ENCODE results near the gene EFNA1.
"Not testable (repeated sequence)": the region's sequence is repeated elsewhere in the genome, so short reads cannot be mapped to it uniquely, and the experiment has no call there.

Gene EFNA1

DNA sequence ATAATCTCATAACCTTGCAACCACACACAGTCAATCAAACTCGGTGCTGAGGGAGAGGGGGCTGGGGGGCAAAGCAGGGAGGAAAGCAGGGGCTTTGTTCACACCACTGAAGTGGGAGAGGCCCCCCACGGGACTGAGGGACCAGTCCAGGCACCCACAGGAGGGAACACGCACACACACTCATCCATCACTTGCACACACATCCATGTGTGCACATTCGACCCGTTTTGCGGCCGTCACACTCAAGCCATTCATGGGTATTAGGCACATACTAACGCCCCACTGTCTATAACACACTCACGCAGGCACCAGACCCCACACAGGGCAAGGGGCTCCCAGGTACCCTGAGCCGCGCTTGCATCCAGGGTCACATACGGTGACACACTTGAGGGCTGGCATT, 35.0 kb upstream of the EFNA1 start:
- no peak for DNase-seq (ENCODE audit: low read depth)

DNA sequence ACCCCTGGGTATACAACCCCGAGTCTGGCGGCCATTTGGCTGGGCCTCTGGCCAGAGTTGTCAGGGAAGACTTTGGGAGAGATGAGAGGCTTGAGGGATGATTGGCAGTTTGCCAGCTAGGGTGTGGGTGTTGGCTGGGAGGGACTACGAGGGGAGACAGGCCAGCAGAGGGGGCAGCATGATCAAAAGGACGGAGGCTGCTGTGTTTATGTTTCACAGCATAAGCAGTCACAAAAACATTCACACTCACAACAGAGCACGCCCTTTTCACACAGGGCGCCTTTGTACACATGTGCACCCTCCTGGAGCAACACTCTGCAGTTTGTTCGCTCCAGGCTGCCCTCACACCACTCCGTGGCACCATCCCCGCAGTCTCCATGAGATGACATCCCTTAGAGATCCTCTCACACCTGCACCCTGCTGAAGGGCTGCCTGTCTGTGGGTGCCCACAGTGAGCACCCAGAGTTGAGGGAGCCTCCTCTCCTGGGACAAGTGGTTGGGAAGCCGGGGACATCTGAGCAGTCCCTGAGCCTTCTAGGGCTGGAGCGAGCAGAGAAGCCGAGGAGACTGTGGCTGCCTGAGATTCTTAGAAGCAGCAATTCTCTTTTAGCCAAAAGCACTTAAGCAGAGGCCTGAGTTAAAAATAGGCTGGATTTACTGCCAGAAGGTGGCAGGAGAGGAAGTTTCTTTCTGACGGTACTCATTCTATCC, 33.6 kb upstream of the EFNA1 start:
- no peak for DNase-seq (ENCODE audit: low read depth)

DNA sequence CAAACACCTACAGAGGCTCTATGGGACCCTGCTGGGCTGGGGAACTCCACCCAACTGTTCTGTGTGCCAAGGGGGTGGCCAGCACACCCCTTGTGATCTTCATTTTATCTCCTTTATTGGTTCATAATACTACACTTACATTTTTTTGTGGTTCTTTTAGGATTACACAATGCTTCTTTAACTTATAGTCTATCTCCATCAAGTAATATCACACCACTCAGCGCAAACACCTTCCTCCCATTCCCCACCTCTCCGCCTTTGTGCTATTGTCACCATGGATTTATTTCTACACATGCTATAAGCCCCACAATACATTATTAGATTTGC, 33.1 kb upstream of the EFNA1 start:
- no peak for DNase-seq (ENCODE audit: low read depth)

DNA sequence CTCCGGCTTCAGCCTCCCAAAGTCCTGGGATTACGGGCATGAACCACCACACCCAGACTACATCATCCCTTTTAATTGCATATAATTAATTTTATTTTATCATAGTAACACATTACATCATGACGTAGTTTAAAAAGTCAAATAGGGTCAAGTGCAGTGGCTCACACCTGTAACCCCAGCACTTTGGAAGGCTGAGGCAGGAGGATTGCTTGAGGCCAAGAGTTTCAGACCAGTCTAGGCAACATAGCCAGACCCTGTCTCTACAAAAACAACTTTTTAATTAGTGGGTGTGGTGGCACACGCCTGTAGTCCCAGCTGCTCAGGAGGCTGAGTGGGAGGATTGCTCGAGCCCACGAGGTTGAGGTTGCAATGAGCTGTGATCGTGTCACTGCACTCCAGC, 28.3 kb upstream of the EFNA1 start:
- no peak for DNase-seq (ENCODE audit: low read depth)

DNA sequence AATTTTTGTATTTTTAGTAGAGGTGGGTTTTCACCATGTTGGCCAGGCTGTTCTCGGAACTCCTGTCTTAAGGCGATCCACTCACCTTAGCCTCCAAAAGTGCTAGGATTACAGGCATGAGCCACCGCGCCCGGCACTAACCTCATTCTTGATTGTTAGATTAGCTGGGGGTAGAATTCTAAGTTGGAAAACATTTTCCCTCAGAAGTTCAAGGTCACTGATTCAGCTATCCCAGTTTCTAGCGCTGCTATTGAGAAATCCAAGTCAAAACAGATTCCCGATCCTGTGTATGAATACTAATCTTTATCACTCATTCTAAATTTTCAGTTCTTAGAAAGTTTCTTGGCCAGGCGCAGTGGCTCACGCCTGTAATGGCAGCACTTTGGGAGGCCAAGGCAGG, 24.4 kb upstream of the EFNA1 start:
- no peak for DNase-seq (ENCODE audit: low read depth)

DNA sequence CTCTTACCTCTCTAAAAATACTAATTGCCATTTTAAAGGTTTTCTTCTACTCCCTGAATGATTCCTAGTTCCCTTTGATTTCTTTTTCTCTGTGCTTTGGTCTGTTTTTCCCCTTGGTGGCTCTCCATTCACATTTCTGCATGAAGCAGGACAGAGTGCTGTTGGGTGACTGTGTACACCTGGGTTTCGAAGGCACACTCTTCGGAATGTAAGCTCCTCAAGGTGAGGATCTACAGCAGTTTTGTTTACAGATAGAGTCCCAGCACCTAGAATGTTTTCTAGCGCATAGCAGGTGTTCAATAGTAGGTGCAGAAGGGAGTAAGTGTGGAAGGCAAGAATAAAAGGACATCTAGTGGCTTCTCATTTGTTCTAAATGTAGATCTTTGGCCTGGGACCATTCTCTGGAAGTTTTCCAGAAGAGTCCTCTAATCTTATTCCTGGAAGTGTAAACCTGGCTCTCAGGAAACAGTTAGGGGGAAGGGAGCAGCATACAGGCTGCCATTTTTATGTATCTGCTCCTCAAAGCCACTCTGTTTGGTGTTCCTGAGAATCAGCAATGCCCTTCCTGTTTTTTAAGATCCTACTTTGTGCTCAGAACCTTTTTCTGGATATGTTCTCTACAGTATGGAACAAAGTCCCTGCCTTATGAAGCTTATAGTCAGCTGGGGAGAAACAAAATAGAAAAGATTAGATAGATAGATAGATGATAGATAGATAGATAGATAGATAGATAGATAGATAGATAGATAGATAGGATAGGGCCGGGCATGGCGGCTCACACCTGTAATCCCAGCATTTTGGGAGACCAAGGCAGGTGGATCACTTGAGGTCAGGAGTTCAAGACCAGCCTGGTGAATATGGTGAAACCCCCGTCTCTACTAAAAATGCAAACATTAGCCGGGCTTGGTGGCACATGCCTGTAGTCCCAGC, 22.8 kb upstream of the EFNA1 start:
- no peak for DNase-seq (ENCODE audit: low read depth)

DNA sequence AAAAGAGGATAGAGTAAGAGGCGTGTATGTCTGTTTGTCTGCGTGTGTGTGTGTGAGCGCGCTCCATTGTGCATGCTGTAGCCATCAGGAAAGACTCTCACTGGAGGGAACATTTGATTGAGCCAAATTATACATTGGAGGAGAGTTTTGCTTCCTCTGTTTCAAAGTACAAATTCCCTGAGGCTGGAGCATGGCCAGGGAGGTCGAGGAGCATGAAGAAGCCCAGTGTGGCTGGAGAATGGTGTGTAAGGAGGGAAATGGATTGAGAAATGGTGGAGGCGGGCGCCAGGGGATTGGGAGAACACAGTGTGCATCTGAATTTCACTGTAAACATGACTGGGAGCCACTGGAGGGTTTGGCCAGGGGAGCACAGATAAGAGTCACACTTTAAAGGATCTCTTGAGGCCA, 22.1 kb upstream of the EFNA1 start:
- no peak for DNase-seq (ENCODE audit: low read depth)

DNA sequence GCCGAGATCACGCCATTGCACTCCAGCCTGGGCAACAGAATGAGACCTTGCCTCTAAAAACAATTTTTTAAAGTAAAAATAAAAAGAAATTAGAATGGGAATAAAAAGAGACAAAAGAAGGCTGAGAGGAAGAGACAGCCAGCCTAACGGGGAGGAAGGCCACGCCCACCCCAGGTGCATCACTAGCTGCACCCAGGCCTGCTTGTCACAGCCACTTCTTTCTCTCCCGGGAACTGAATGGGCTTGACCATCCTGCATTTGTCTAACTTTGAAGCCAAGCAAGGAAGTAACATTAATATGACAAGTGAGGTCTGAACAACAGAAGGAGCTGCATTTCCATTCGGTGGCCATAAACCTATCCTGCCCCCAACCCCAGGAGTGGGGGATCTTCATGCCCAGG, 20.8 kb upstream of the EFNA1 start:
- DNase-seq (ENCODE audit: low read depth): no peak

DNA sequence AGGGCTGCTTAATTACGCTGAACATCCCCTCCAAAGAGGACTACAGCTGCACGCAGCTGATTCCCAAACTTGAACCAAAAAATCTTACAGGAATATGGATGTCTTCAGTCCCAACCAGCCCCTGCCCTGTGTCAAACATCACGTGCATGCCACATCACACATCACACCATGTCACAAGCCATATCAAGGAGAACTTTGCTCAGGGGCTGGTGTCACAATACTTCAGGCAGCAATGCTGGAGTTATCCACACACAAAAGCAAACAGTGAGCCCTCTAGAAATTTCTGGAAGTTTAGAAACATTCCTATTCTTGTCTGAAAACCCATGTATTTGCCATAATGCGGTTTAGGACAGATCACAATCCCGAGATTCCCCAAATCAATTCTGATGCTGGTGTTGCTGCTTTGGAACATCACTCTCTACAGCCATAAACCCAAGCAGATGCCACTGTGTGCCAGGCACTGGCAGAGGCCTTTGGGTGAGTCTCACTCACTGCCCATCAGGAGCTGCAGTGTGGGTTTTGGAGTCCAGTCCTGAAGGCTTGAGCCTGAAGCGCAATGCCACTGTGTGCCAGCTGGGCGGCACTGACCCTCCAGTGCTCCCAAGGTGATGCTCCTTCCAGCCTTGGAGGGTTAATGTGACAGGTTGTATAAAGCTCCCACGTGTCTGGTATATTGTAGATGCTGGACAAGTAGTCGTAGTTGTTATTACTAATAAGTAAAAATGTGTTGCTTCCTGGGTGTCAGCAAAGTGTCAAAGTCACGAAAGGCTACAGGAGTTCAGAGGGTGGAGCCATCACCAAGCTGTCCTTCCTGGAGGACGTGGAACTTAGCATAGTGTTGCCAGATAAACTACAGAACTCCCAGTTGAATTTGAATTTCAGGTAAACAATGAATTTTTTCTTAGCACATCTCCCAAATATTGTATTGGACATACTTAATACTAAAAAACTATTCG, 20.1 kb upstream of the EFNA1 start:
- DNase-seq (ENCODE audit: low read depth): no peak

DNA sequence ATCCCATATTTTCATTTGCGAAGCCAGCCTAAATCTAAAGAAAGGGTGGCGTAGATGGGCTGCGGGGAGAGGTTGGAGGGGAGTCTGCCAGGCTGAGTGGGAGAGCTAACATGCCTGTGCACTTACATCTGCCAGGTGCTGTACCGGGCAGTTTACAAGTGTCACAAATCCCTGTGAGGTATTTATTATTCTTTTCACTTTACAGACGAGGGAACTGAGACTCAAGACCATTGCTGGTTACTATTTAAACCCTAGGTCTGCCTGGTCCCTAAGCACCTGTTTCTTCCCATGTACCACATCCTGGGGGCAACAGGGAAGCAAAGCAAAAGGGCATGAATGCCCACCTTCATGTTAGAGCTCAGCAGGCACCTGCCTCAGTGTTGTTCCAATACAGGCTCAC, 19.4 kb upstream of the EFNA1 start:
- no peak for DNase-seq (ENCODE audit: low read depth)

DNA sequence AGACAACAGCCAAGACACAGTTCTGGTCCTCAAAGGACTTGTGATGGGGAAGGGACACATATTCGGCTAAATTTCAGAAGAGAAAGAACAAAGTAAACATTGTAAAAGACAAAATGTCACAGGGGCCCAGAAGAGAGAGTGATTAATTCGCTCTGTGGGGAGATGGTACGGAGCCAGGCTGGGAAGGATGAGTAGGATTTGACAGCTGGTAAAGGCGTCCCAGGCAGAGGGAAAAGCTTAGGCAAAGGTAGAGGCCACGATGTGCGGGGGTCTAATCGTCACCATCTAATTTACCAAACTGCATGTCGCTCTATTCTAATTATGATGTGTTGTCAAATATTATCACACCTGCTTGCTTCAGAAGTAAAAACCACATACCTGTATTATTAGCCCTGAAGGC, 17.3 kb upstream of the EFNA1 start:
- DNase-seq (ENCODE audit: low read depth): no peak

DNA sequence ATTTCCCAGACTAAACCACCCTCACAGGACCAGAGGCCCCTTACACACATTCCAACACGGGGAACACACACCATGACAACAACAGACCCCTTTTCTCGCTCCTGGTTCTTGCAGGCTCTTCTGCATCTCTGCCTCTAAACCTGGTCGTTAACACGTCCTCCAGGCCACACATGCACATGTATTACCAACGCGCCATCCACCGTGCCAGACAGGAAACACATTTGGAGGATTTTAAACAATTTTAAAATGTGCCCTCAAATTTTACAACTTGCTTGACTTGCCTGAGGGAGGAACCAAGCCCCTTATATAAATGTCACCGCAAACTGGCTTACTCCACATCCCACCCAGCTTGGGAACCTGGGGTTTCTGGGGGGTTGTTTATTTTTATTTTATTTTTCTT, 16.9 kb upstream of the EFNA1 start:
- DNase-seq (ENCODE audit: low read depth): no peak

DNA sequence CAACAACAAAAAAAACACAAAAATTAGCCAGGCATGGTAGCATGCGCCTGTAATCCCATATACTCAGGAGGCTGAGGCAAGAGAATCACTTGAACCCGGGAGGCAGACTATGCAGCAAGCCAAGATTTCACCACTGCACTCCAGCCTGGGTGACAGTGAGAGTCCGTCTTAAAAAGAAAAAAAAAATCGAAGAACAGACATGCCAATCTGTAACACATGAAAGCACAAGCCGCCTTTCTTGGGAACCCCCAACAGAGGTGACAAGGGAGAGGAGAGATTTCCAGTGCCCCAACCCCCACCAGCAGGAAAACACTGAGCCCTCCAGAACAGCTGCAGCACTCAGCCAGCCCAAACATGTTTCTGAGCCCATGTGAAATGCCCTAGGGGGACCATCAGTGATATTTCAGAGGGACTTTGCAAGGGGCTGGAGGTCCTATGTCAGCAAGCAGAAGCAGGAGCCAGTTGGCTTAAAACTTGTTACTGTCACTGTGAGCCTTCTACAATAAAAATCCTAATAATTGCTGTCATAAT, 14.2 kb upstream of the EFNA1 start:
- DNase-seq (ENCODE audit: low read depth): no peak

DNA sequence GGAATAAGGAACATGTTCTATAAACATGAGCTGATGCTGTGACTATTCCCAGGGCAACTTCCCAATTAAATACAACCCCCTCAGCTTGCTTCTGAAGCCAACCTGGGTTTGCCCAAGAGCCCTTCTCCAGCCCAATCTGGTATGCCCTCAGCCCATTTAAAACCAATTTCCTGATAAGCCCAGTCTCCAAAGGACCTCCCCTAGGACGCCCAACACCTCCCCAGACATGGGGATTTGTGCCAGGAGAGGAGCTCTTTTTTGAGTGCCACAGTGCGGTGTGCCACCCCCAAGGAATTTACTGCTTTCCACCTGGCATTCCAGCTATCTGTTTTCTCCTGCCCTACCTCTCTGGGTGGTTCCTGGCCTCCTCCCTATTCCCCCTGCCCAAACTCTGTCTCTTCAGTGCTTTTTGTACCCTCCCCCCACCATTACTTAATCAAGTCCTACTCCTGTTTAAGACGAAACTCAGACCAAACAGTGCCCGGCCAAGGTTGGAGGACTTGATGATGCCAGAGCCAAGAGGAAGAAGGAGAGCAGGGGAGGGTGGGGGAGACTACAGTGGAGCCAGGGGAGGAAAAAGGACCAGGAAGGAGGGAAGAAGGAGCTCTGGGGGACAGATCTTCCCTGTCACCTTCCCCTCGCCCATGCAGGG, 11.4 kb upstream of the EFNA1 start:
- no peak for DNase-seq (ENCODE audit: low read depth)

DNA sequence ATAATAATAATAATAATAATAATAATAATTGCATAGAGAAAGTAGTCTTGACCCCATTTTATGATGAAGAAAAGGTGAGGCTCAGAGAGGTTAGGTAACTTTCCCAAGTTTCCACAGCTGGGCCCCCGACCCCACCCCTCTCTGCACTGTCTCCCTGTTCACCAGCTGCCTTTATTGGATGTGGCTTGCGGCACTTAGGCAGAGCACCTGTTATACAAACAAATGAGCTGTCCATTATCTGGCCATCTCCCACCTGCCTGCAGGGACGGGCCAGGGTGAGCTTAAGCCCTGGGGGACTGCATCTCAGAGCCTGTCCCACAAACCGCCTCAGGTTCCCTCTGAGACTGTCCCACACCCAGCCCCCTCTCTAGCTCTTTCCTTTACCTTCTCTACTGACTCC, 10.1 kb upstream of the EFNA1 start:
- no peak for DNase-seq (ENCODE audit: low read depth)

DNA sequence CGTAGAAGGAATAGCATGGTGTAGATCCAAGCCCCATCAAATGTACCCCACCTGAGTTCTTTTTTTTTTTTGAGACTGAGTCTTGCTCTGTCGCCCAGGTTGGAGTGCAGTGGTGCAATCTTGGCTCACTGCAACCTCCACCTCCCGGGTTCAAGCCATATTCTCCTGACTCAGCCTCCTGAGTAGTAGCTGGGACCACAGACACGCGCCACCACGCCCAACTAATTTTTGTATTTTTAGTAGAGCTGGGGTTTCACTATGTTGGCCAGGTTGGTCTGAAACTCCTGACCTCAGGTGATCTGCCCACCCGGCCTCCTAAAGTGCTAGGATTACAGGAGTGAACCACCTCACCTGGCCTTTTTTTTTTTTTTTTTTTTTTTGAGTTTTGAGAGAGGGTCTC, 9.6 kb upstream of the EFNA1 start:
- not testable (repeated sequence) for DNase-seq (ENCODE audit: low read depth)

DNA sequence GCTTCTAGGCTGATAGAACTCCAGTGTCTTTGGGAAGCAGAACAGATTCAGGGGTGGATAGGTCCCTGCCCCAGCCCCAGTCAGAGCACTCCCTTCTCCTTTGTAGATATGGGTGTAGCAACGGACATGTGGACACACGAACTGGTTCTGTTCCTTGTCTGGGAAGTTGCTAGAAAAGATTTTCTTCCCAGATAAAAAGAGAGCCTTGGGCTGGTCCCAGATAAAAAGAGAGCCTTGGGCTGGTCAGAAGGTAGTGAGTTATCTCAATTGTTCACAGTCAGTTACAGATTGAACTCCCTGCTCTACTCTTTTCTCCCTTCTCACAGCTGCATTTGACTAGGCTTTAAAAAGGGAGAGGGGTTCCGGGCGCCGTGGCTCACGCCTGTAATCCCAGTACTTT, 7.4 kb upstream of the EFNA1 start:
- DNase-seq (ENCODE audit: low read depth): no peak

DNA sequence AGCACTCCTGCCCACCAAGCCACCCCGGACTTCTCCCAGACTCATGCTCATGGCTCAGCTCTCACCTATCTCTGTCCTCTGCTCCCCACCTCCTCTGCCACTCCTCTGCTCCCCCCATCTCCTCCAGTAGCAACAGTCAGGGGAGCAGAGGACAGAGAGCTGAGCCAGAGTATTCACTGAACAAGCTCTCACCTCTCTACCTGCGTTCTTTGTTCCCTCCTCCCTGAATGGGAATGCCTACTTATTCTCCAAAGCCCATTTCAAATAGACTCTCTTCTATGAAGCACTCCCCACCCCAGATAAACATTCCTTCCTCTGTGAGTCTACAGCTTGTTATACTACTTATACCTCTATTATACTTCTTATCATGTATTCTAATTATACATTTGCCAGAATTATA, 6.4 kb upstream of the EFNA1 start:
- DNase-seq (ENCODE audit: low read depth): no peak

DNA sequence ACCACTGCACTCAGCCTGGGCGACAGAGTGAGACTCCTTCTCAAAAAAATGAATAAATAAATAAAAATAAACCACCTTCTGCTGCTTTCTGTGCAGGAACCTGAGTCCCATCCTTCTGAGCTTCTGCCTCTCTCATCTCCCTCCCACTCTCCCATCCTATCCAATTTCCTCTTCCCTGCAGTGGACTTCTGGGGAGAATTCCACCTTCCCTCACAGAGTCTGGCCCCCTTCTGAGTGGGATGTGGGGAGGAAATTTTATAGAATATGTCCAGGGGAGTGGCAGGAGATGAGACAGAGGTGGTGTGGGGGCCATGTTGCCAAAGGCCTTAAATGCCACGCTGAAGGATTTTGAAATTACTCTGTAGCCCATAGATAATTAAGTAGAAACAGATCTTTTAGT, 5.4 kb upstream of the EFNA1 start:
- no peak for DNase-seq (ENCODE audit: low read depth)

DNA sequence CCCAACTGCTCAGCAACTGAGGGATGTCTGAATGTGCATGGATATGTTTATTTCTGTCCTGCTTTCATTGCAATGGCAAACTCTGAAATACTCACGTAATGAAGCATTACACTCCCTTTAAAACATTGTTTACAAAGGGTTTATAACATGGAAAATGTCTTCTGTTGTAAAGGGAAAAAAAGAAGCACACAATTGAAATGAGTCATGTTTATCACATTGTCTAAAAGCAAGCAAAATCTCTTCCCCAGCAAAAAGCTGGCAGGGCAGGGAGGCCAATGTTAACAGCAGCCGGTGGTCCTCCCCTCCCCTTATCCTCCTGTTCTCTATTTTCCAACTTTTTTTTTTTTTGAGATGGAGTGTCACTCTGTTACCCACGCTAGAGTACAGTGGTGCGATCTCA, 3.9 kb upstream of the EFNA1 start:
- no peak for DNase-seq (ENCODE audit: low read depth)

DNA sequence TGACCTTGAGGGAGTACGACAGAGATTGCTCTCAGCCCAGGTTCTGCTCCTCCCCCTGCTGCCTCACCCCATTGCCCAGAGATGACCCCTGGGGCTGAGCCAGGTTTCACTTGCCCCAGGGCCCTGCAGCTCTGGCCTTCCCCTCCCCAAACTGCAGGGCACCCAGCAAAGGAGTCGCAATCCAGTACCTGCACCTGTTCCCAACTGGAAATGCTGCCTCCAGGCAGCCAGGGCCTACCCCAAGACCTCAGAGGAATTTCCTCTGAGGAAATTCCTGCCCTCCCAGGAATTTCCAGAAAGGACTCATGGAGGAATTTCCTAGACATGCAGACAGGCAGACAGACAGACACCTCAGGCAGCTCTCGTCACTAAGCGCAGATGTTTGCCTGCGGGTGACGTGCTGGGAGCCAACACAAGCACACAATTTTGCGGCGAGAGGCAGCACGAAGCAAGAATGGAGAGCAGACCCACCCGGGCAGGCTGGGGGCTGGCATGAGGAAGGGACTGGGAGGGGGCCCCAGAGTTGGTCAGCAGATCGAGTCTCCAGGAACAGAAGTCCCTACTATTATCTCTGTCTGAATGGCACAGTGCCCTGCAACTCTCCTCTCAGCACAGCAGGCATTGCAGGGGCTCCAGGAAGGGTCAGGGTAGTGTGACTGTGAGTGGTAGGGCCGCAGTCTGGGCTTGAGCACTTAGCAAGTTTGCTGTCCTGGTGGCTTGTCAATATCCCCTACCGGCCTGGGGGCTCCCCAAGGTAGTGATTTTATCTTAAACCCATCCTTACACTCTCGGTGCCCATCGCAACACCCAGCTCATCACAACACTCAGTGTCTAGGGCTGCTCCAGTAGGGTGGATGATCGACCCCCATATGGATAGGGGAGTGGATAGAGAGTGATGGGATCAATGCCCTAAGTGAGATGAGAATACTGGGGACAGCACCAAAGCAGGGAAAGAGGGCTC, 2.9 kb upstream of the EFNA1 start:
- no peak for DNase-seq (ENCODE audit: low read depth)

Data from HS-27A (cell line).